Epithelial cell of proximal tubule (primary cell): ENCODE measurements around the gene RABEPK. TPM values are rescaled to one million over a fixed set of nuclear protein-coding genes. Genes with fewer than 3 reads are reported as not detected.

Source experiments
- DNase-seq: peaks from one replicate; pipeline ENCODE4 v3.0.0-alpha.2; 2011; ENCODE audit warnings: low read depth
- H3K4me3 ChIP-seq: 2 replicates; pipeline ENCODE4 v1.5.1; 2011; ENCODE audit warnings: low read depth, mild to moderate bottlenecking, low read length
- total RNA-seq: library from RNA; depleted of rRNA; stranded (reverse); fragments of >200 nt; gene quantifications from 2 replicates; pipeline ENCODE4 v1.2.3, GENCODE V29; 2015
- TF ChIP-seq, protein P1 (sequence below): conservative IDR thresholded peaks from 2 replicates; pipeline ENCODE4 v1.5.1; 2012; ENCODE audit warnings: low read depth, mild to moderate bottlenecking, low read length

The RABEPK gene
- total RNA-seq, 1 donor from 2014 or later: 20.3 TPM

DNA sequence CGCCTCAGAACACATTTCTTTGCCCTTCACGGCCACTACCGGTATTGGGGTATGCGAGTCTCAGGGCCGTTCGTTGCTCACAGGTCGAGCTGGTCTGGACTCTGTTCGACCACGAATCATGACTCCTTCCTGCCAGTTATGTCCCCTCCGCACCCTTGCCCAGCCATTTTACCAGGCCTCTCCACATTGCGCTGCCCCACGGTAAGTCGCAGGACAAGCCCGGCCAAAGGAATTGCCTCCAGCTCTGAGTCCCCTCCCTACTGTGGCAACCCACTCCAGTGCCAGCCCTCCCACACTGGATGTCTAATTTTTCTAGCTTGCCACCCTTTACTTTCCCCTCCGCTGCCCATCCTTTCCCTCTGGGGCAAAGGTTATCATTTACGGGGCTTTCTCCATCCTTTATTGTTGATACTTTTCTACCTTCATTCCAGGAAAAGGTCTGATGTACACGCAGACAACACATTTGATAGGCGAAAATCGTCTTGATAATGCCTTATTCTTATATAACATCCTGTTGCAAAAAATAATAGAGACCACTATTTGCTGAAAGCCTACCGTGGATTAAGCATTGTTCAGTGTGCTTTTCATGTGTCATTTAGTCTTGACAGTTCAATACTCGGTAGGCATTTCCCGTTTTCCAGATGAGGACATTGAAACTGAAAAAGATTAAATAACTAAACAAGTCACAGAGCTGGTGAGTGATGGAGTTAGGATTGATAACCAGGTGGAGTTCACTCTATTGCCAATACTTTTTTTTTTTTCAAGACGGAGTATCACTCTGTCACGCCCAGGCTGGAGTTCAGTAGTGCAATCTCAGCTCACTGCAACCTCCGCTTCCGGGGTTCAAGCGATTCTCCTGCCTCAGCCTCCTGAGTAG lies 41.8 kb downstream of the RABEPK start:
- DNase-seq: no peak
- TF ChIP-seq, protein P1, sequence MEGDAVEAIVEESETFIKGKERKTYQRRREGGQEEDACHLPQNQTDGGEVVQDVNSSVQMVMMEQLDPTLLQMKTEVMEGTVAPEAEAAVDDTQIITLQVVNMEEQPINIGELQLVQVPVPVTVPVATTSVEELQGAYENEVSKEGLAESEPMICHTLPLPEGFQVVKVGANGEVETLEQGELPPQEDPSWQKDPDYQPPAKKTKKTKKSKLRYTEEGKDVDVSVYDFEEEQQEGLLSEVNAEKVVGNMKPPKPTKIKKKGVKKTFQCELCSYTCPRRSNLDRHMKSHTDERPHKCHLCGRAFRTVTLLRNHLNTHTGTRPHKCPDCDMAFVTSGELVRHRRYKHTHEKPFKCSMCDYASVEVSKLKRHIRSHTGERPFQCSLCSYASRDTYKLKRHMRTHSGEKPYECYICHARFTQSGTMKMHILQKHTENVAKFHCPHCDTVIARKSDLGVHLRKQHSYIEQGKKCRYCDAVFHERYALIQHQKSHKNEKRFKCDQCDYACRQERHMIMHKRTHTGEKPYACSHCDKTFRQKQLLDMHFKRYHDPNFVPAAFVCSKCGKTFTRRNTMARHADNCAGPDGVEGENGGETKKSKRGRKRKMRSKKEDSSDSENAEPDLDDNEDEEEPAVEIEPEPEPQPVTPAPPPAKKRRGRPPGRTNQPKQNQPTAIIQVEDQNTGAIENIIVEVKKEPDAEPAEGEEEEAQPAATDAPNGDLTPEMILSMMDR: no peak
- H3K4me3 ChIP-seq: peak overlapping the region; percentile 96

DNA sequence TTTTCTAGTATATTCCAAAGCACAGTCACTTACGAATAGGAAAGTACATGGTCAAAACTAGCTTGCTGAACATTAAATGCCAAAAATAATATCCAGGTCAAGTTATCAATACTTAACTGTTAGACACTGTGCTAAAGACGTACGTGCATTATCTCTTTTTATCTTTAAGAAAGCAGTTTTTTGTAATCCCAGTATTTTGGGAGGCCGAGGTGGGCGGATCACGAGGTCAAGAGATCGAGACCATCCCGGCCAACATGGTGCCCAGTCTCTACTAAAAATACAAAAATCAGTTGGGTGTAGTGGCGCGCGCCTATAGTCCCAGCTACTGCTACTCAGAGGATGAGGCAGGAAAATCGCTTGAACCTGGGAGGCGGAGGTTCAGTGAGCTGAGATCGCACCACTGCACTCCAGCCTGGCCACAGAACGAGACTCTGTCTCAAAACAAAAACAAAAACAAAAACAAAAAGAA lies 43.5 kb downstream of the RABEPK start:
- no peak overlapping the region for H3K4me3 ChIP-seq
- no peak for DNase-seq
- TF ChIP-seq, protein P1: no peak

DNA sequence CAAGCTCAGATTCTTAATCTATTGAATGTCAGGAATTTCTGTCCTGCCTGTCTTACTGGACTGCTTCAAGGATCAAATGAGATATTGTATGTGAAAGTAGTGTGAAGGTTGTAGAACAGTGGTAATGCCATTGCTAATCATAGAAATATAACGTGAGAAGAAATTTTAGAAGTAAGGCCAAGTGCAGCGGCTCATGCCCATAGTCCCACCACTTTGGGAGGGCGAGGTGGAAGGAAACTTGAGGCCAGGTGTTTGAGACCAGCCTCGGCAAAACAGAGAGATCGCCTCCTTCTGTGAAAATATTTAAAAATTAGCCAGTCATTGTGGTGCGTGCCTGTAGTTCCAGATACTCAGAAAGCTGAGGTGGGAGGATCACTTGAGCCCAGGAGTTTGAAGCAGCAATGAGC lies 45.9 kb downstream of the RABEPK start:
- no peak overlapping the region for H3K4me3 ChIP-seq
- TF ChIP-seq, protein P1: no peak
- no peak for DNase-seq

DNA sequence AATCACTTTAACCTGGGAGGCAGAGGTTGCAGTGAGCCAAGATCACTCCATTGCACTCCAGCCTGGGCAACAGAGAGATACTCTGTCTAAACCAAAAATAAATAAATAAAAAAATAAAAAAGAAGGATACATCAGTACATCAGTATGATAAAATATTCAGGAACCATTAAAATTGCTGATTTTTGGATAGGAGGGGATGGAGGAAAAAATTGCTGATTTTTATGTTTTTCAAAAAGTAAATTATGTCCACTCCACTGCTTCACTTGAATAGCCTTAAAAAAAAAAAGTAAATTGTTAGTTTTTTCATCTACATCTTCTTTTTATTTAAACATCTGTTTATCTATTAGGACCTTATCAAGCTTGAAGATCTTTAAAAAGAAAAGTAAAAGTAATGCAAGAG lies 53.9 kb downstream of the RABEPK start:
- TF ChIP-seq, protein P1: no peak
- DNase-seq: no peak
- H3K4me3 ChIP-seq: no peak overlapping the region

DNA sequence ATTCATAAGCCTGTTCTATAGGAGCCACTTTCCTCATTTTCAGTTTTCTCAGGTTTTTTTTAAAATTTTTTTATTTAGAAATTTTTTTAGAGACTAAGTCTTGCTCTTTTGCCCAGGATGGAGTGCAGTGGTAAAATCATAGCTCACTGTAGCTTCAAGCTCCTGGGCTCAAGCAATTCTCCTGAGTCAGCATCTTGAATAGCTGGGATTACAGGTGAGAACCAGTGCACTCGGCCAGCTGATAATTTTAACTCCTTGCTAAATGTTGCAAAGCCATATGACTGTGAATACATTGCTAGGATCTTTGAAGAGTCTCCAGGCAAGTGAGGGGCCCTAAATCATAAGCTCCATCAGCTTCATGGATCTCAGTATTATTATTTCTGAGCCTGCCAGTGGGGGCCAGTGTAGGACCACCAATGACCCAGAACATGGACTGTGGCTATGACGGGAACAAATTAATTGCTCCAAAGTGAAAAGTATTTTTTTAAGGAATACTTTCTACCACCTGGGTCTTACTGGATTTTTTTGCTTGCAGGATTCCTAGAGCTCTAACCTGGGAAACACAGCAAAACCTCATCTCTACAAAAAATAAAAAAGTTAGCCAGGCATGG lies 55.5 kb downstream of the RABEPK start:
- no peak overlapping the region for H3K4me3 ChIP-seq
- TF ChIP-seq, protein P1: peak; percentile 57
- DNase-seq: no peak

DNA sequence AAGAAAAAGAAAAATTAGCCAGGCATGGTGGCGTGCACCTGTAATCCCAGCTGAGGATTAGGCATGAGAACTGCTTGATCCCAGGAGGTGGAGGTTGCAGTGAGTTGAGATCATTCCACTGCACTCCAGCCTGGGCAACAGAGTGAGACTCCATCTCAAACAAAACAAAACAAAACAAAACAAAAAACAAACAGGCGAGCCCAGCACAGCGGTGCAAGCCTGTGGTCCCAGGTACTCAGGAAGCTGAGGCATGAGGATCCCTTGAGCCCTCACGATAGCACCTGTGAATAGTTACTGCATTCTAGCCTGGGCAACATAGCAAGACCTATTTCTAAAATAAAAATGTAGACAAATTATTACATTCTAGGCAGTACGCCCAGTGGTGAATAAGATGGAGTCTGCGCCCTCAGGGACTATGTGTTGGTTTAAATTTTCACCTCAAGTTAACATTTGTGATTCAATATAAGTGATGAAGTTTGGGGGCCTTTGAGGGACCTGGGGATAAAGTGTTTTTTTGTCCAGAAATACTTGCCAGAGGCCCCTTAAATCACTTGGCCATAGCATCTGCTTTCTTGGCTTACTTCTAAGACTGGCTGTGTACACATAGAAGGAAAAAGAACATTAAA lies 57.9 kb downstream of the RABEPK start:
- DNase-seq: no peak
- TF ChIP-seq, protein P1: no peak

More for the DNA sequence above, 57.9 kb downstream of the RABEPK start:
- H3K4me3 ChIP-seq: no peak overlapping the region
